GM12878 (cell line): Measurements from ENCODE around the gene SLC22A12. TPM values are rescaled to one million over a fixed set of nuclear protein-coding genes. Genes with fewer than 3 reads are reported as not detected.

Experiments
- ATAC-seq: fragments of 200-7000 bp; cut with Tn5 transposase; 3 replicates; pipeline ENCODE4 v1.9.1; 2020; ENCODE audit warnings: mild to moderate bottlenecking, moderate library complexity
- BruUV-seq: library from RNA; stranded (reverse); fragments of 400-500 nt; replicated peaks from 2 replicates; lab custom pipeline; 2021; lab: Mats Ljungman, UMichigan
- CTCF ChIA-PET: fragments of 300-600 bp; sonication (Branson Sonifier 250); formaldehyde crosslinking; extraction: SDS; loops from one replicate; lab custom pipeline; 2021; ENCODE audit warnings: inconsistent platforms; lab: Yijun Ruan, JAX
- POLR2A ChIA-PET: fragments of 350-600 bp; formaldehyde crosslinking; extraction: SDS; loops from one replicate; lab custom pipeline; 2021; ENCODE audit warnings: inconsistent platforms; lab: Charles Lee
- RAD21 ChIA-PET: fragments of 300-600 bp; sonication (Branson Sonifier 250); formaldehyde crosslinking; loops from one replicate; lab custom pipeline; 2023; ENCODE audit warnings: antibody characterized with exemption; ENCODE audit not compliant: unreplicated experiment; lab: Charles Lee
- SMC1A ChIA-PET: fragments of 300-600 bp; sonication (Branson Sonifier 250); formaldehyde crosslinking; loops from one replicate; lab custom pipeline; 2023; ENCODE audit not compliant: unreplicated experiment, uncharacterized antibody; lab: Charles Lee
- DNase-seq: peaks from one replicate; pipeline ENCODE4 v3.0.0-alpha.2; 2011; ENCODE audit warnings: low read depth, low spot score
- FAIRE-seq: peaks from 3 replicates; lab custom pipeline; 2011; peaks lifted over from hg19 to GRCh38; lab: Jason Lieb, UNC
- H2AFZ ChIP-seq: 2 replicates; pipeline ENCODE4 v1.6.0; 2011; ENCODE audit warnings: low read depth, low read length, control low read depth; ENCODE audit not compliant: control insufficient read depth
- H3K27ac ChIP-seq: 2 replicates; pipeline ENCODE4 v1.5.1; 2011; ENCODE audit warnings: control low read depth; ENCODE audit not compliant: control insufficient read depth, insufficient read depth
- H3K27me3 ChIP-seq, 2 experiments: replicated peaks in 1 of 2; 2 replicates each; pipeline versions ENCODE4 v1.6.0 to v1.6.1; 2011; ENCODE audit warnings: low read length in 1 of 2; ENCODE audit not compliant: control insufficient read depth in 2 of 2, insufficient read depth in 2 of 2
- H3K36me3 ChIP-seq, 2 experiments: 2 replicates each; pipeline ENCODE4 v1.5.1; 2011; ENCODE audit warnings: low read length in 1 of 2; ENCODE audit not compliant: control insufficient read depth in 2 of 2, insufficient read depth in 2 of 2
- H3K4me1 ChIP-seq: 2 replicates; pipeline ENCODE4 v1.6.1; 2011; ENCODE audit warnings: mild to moderate bottlenecking, low read length, moderate library complexity, mixed read lengths; ENCODE audit not compliant: control insufficient read depth, insufficient read depth
- H3K4me2 ChIP-seq: 2 replicates; pipeline ENCODE4 v1.6.0; 2011; ENCODE audit warnings: control low read depth; ENCODE audit not compliant: control insufficient read depth, insufficient read depth
- H3K4me3 ChIP-seq: fragments of 200-600 bp; sonication (generic); 2 replicates; pipeline ENCODE4 v1.5.1; 2016
- H3K79me2 ChIP-seq: 2 replicates; pipeline ENCODE4 v1.6.0; 2011; ENCODE audit warnings: low read length; ENCODE audit not compliant: control insufficient read depth, insufficient read depth
- H3K9ac ChIP-seq: 2 replicates; pipeline ENCODE4 v1.8.0; 2011; ENCODE audit warnings: low read length, control low read depth, mixed read lengths; ENCODE audit not compliant: control insufficient read depth, insufficient read depth
- H3K9me3 ChIP-seq: replicated peaks from 3 replicates; pipeline ENCODE4 v1.5.1; 2011; ENCODE audit warnings: mild to moderate bottlenecking, low read length; ENCODE audit not compliant: control insufficient read depth, insufficient read depth
- H4K20me1 ChIP-seq: 2 replicates; pipeline ENCODE4 v1.6.0; 2011; ENCODE audit not compliant: control insufficient read depth, insufficient read depth
- BCL11A ChIP-seq: IDR thresholded peaks from 2 replicates; pipeline ENCODE4 v1.6.1; 2011; ENCODE audit warnings: low read depth, low read length
- BHLHE40 ChIP-seq, 2 experiments: fragments of 450-650 bp in 1 of 2; IDR thresholded peaks; 2 replicates each; pipeline ENCODE4 v1.6.1; 2011 to 2017; ENCODE audit warnings: low read depth in 2 of 2, borderline replicate concordance in 1 of 2, improper control_type of control experiment in 1 of 2, low read length in 1 of 2, mild to moderate bottlenecking in 1 of 2
- EED ChIP-seq: sonication (generic); IDR thresholded peaks from 2 replicates; pipeline ENCODE4 v1.6.1; 2016; ENCODE audit warnings: antibody characterized with exemption, low read depth
- HDGF ChIP-seq: fragments of 450-650 bp; IDR thresholded peaks from 2 replicates; pipeline ENCODE4 v1.6.1; 2016; ENCODE audit warnings: antibody characterized with exemption
- IKZF1 ChIP-seq: fragments of 450-650 bp; conservative IDR thresholded peaks from 2 replicates; pipeline ENCODE4 v1.6.1; 2017; ENCODE audit warnings: antibody characterized with exemption, mild to moderate bottlenecking
- KLF5 ChIP-seq: fragments of 450-650 bp; IDR thresholded peaks from 2 replicates; pipeline ENCODE4 v1.6.1; 2014; ENCODE audit warnings: mild to moderate bottlenecking; ENCODE audit not compliant: partially characterized antibody
- MEF2A ChIP-seq: IDR thresholded peaks from 2 replicates; pipeline ENCODE4 v1.6.1; 2011; ENCODE audit warnings: low read depth, mild to moderate bottlenecking, low read length, moderate library complexity; ENCODE audit not compliant: insufficient read depth
- NR2C1 ChIP-seq: fragments of 450-650 bp; IDR thresholded peaks from 2 replicates; pipeline ENCODE4 v1.6.1; 2017; ENCODE audit warnings: antibody characterized with exemption, mild to moderate bottlenecking, moderate library complexity
- RELA ChIP-seq: fragments of 450-650 bp; IDR thresholded peaks from 2 replicates; pipeline ENCODE4 v1.8.0; 2014; ENCODE audit warnings: borderline replicate concordance; ENCODE audit not compliant: partially characterized antibody
- SIN3A ChIP-seq: IDR thresholded peaks from 2 replicates; pipeline ENCODE4 v1.6.1; 2012; ENCODE audit warnings: low read depth, low read length, improper control_type of control experiment
- SMC3 ChIP-seq: IDR thresholded peaks from 2 replicates; pipeline ENCODE4 v1.6.1; 2011; ENCODE audit warnings: low read length, improper control_type of control experiment, borderline replicate concordance
- WGBS: methylation state at CpG from one replicate; pipeline ENCODE4 v1.1.6; 2016; ENCODE audit warnings: low lambda C conversion rate; ENCODE audit not compliant: insufficient replicate concordance, insufficient coverage; ENCODE audit errors: missing lambda C conversion rate; 5-methylcytosine and 5-hydroxymethylcytosine counted together
- in situ Hi-C: fragments of 300-500 bp; cut with MboI; formaldehyde crosslinking; loops from 9 replicates; pipeline ENCODE4 v1.14.3; 2018; ENCODE audit warnings: mixed read lengths
- intact Hi-C: fragments of 100-400 bp; cut with micrococcal nuclease; formaldehyde crosslinking; loops from one replicate; pipeline ENCODE4 v1.14.2; 2022; ENCODE audit not compliant: unreplicated experiment
- polyA plus RNA-seq, 11 experiments: library from polyadenylated mRNA; depleted of rRNA in 4 of 11; unstranded in 6 of 11; stranded (reverse) in 5 of 11; fragments of >200 nt; fragmentation: Nextera tagmentation in 4 of 11; fragmentation: Illumina TruSeq in 1 of 11; extraction: Ambion mirVana in 4 of 11; extraction: Trizol in 1 of 11; gene quantifications; 1 replicate in 1 of 11; 2 replicates in 10 of 11; pipeline versions ENCODE4 v1.2.1 to v1.2.3, GENCODE V29; 2011 to 2016; ENCODE audit warnings: inconsistent platforms in 2 of 11, missing spikeins in 2 of 11, low read depth in 1 of 11
- total RNA-seq, 4 experiments: library from RNA; depleted of rRNA in 3 of 4; stranded (reverse); fragments of >200 nt in 3 of 4; fragmentation: Illumina TruSeq in 1 of 4; extraction: Trizol in 1 of 4; gene quantifications; 2 replicates each; pipeline versions ENCODE4 v1.2.1 to v1.2.3, GENCODE V29; 2013 to 2021

SLC22A12 gene
- total and polyA plus RNA-seq, 10 of the 15 experiments (the other 5 are each of a cell fraction or from before 2014, with no cell fraction given), result not detected

- CTCF ChIA-PET, result no interaction called here
- no peaks in the 10 kb centered on the region for H3K36me3 ChIP-seq
- BruUV-seq, result no TSS peak
- 65% methylated on average over 20 of the region's 55 CpGs for WGBS
- H2AFZ ChIP-seq, result no peak overlapping the region
- RAD21 ChIA-PET, result no interaction called here
- in situ Hi-C loops (no loop called here), intact Hi-C loops (no loop called here)
- no peak overlapping the region for H3K9ac ChIP-seq
- POLR2A ChIA-PET, result no interaction called here
- H3K27me3 ChIP-seq, result no peaks in the 10 kb centered on the region
- no peak for ATAC-seq
- SMC1A ChIA-PET, result no interaction called here
- no peaks in the 10 kb centered on the region for H3K9me3 ChIP-seq
- H3K4me2 ChIP-seq, result no peak overlapping the region
- no peak for TF ChIP-seq BCL11A
- TF ChIP-seq EED, result no peak
- no peak for TF ChIP-seq KLF5
- TF ChIP-seq SMC3, result no peak
- no peak for TF ChIP-seq IKZF1
- no peak for TF ChIP-seq NR2C1
- no peak for TF ChIP-seq BHLHE40 (IDR thresholded peaks at IDR 0.05; ENCODE audit: borderline replicate concordance in 1 of 2, low read depth in 2 of 2, low read length in 1 of 2)
- TF ChIP-seq RELA, result no peak
- no peak for TF ChIP-seq HDGF
- TF ChIP-seq MEF2A, result no peak
- TF ChIP-seq SIN3A, result no peak
- DNase-seq, result no peak
- no peaks in the 10 kb centered on the region for H3K4me1 ChIP-seq
- H3K27ac ChIP-seq, result no peak overlapping the region
- H3K79me2 ChIP-seq, result no peaks in the 10 kb centered on the region
- no peaks in the 10 kb centered on the region for H4K20me1 ChIP-seq
- FAIRE-seq, result no peak
- H3K4me3 ChIP-seq, result no peak overlapping the region
Measured at GRCh38 chr11:64607381-64607985, 16.5 kb downstream of the SLC22A12 start.
